Measurements from ENCODE around the gene TBC1D8. TPM values are rescaled to one million over a fixed set of nuclear protein-coding genes. Genes with fewer than 3 reads are reported as not detected.

The TBC1D8 gene
- total and polyA plus RNA-seq, 2 of the 13 experiments (the other 11 are each of a cell fraction or from before 2014, with no cell fraction given): 45.1 to 95.4 TPM

- no peaks in the 10 kb centered on the region for H3K27me3 ChIP-seq (ENCODE audit: control insufficient read depth in 1 of 2, insufficient read depth in 2 of 2, low read length in 2 of 2)
- H4K20me1 ChIP-seq (ENCODE audit: insufficient read depth, low read length): no peaks in the 10 kb centered on the region
- in situ Hi-C loops (cut with HindIII; ENCODE audit: extremely low pct_ligation_motif_present, low pct_unique_long_range_greater_than_20kb) (no loop called here), intact Hi-C loops (cut with micrococcal nuclease; ENCODE audit: unreplicated experiment) (no loop called here)
- TSS peak; percentile 70 for BruUV-seq (replicated peaks)
- H3K4me2 ChIP-seq (ENCODE audit: low read depth, low read length): peak overlapping the region; percentile 87
- H3K79me2 ChIP-seq (ENCODE audit: insufficient read depth, low read length): peaks cover 55% of the 10 kb centered on the region
- H3K9me3 ChIP-seq (ENCODE audit: low read length): no peaks in the 10 kb centered on the region
- CTCF ChIA-PET (ENCODE audit: low intra/inter-chr PET ratio, low total read pairs): no interaction called here
- peak overlapping the region; percentile 18 to 56 (median 35); a peak in 5 of 6 replicates for H3K4me3 ChIP-seq (replicated peaks in 1 of 3; ENCODE audit: insufficient read depth in 1 of 3, low read depth in 2 of 3, low read length in 3 of 3)
- POLR2A ChIA-PET: interaction anchor here (1.0 to 3.0 kb wide), 18 partner anchors 9 to 182 kb away, joined by 3 to 54 read pairs (median 5); partner anchors contain the start of genes RPL31 and TBC1D8
- TF ChIP-seq NFKBIZ (CRISPR knock-in tag; IDR thresholded peaks at IDR 0.05) (no peak), IRX3 (CRISPR knock-in tag; IDR thresholded peaks at IDR 0.05; ENCODE audit: borderline replicate concordance, low read depth) (no peak), KLF9 (CRISPR knock-in tag; IDR thresholded peaks at IDR 0.05; ENCODE audit: low read depth) (no peak), ZNF281 (CRISPR knock-in tag; IDR thresholded peaks at IDR 0.05; ENCODE audit: borderline replicate concordance) (no peak), RXRB (CRISPR knock-in tag; IDR thresholded peaks at IDR 0.05; ENCODE audit: borderline replicate concordance) (no peak)
- peaks cover 7 to 33% of the 10 kb centered on the region in 2 experiments; a peak in 4 of 5 replicates for H3K36me3 ChIP-seq (replicated peaks in 1 of 2; ENCODE audit: control insufficient read depth in 1 of 2, insufficient read depth in 2 of 2, low read length in 2 of 2)
- DNase-seq (ENCODE audit: low spot score): no peak
- peaks cover 71% of the 10 kb centered on the region for H3K4me1 ChIP-seq (ENCODE audit: insufficient read depth, low read length)
- H3K27ac ChIP-seq (ENCODE audit: extremely low read length, insufficient read depth, low read length): peak overlapping the region; percentile 92
- 49% methylated on average over 3 of the region's 3 CpGs for WGBS (ENCODE audit: low lambda C conversion rate)
- ATAC-seq: peak; percentile 30
- no peak overlapping the region for H2AFZ ChIP-seq (ENCODE audit: low read length)
- H3K9ac ChIP-seq (ENCODE audit: insufficient read depth, low read depth, low read length): peak overlapping the region; percentile 71
- no peak for FAIRE-seq
Observed at GRCh38 chr2:101064505-101064867, 86.7 kb downstream of the TBC1D8 start.

DNA sequence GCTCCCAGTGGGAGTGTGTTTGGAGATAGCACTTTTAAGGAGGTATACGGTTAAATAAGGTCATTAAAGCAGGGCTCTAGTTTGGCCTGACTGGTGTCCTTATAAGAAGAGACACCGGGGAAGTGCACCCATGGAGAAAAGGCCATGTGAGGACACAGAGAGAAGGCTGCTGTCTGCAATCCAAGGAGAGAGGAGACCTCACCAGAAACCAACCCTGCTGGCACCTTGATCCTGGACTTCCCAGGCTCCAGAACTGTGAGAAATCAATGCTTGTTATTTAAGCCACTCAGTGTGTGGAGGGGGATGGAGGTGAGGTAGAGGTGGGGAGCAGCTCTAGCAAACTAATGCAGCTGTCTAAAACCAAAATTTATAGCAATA is 87.1 kb downstream of the TBC1D8 start:
- no peak for DNase-seq (ENCODE audit: low spot score)
- BruUV-seq (replicated peaks): no TSS peak
- H3K4me2 ChIP-seq (ENCODE audit: low read depth, low read length): peak overlapping the region; percentile 87
- in situ Hi-C loops (cut with HindIII; ENCODE audit: extremely low pct_ligation_motif_present, low pct_unique_long_range_greater_than_20kb): no loop called here
- H3K27ac ChIP-seq (ENCODE audit: extremely low read length, insufficient read depth, low read length): peak overlapping the region; percentile 92
- peak overlapping the region; percentile 71 for H3K9ac ChIP-seq (ENCODE audit: insufficient read depth, low read depth, low read length)
- H3K9me3 ChIP-seq (ENCODE audit: low read length): no peaks in the 10 kb centered on the region
- H2AFZ ChIP-seq (ENCODE audit: low read length): no peak overlapping the region
- H3K79me2 ChIP-seq (ENCODE audit: insufficient read depth, low read length): peaks cover 55% of the 10 kb centered on the region
- H3K36me3 ChIP-seq (replicated peaks in 1 of 2; ENCODE audit: control insufficient read depth in 1 of 2, insufficient read depth in 2 of 2, low read length in 2 of 2): peaks cover 11 to 37% of the 10 kb centered on the region in 2 experiments
- H3K4me1 ChIP-seq (ENCODE audit: insufficient read depth, low read length): peaks cover 71% of the 10 kb centered on the region
- intact Hi-C loops (cut with micrococcal nuclease; ENCODE audit: unreplicated experiment): no loop called here
- ATAC-seq: no peak
- ChIA-PET CTCF (ENCODE audit: low intra/inter-chr PET ratio, low total read pairs) (no interaction called here), POLR2A (interaction anchor here (1.4 to 3.0 kb wide), 9 partner anchors 22 to 182 kb away, joined by 4 to 54 read pairs (median 9); partner anchors contain the start of genes RPL31 and TBC1D8)
- H3K27me3 ChIP-seq (ENCODE audit: control insufficient read depth in 1 of 2, insufficient read depth in 2 of 2, low read length in 2 of 2): no peaks in the 10 kb centered on the region
- WGBS (ENCODE audit: low lambda C conversion rate): 78% methylated on average over 2 of the region's 2 CpGs
- H3K4me3 ChIP-seq (replicated peaks in 1 of 3; ENCODE audit: insufficient read depth in 1 of 3, low read depth in 2 of 3, low read length in 3 of 3): peak overlapping the region in 2 of 3 experiments; percentile 35 to 56; a peak in 4 of 6 replicates
- H4K20me1 ChIP-seq (ENCODE audit: insufficient read depth, low read length): no peaks in the 10 kb centered on the region
- FAIRE-seq: no peak
- TF ChIP-seq ZNF468 (CRISPR knock-in tag; IDR thresholded peaks at IDR 0.05) (no peak), E2F1 (CRISPR knock-in tag; IDR thresholded peaks at IDR 0.05) (no peak), ARNT2 (CRISPR knock-in tag; IDR thresholded peaks at IDR 0.05; ENCODE audit: low read depth) (no peak), TBL1XR1 (IDR thresholded peaks at IDR 0.05; ENCODE audit: borderline replicate concordance, low read length, partially characterized antibody) (no peak), ZBTB7B (CRISPR knock-in tag; IDR thresholded peaks at IDR 0.05) (no peak), HCFC1 (IDR thresholded peaks at IDR 0.05; ENCODE audit: low read depth, low read length) (no peak), JUNB (CRISPR knock-in tag; IDR thresholded peaks at IDR 0.05; ENCODE audit: borderline replicate concordance) (no peak), TGIF2 (CRISPR knock-in tag; IDR thresholded peaks at IDR 0.05) (0 out of 2 replicates have a peak, but pooled peaks have one; percentile 35), CC2D1A (CRISPR knock-in tag; IDR thresholded peaks at IDR 0.05) (no peak), ADNP (CRISPR knock-in tag; IDR thresholded peaks at IDR 0.05) (no peak), XBP1 (CRISPR knock-in tag; IDR thresholded peaks at IDR 0.05) (no peak), KLF6 (CRISPR knock-in tag; IDR thresholded peaks at IDR 0.05) (no peak)

Measured in HepG2 (cell line).